Cardiac fibroblast (primary cell): ENCODE measurements around the gene LY6G6F.
A peak's percentile ranks its signal among the peaks of the same experiment; 100 is the strongest.

ENCODE experiments used
- DNase-seq, 2 donors: peaks; one replicate each; pipeline versions ENCODE4 v3.0.0 to v3.0.0-alpha.2; 2010; ENCODE audit warnings: low read depth in 2 of 2
- H3K4me3 ChIP-seq, 2 donors: replicated peaks in 1 of 2; 1 replicate in 1 of 2; 2 replicates in 1 of 2; pipeline ENCODE4 v1.5.1; 2011; ENCODE audit warnings: low read depth in 2 of 2, low read length in 2 of 2, mild to moderate bottlenecking in 2 of 2, moderate library complexity in 1 of 2
- TF ChIP-seq, protein P1 (sequence below): IDR thresholded peaks from one replicate; pipeline ENCODE4 v1.5.1; 2011; ENCODE audit warnings: low read depth, mild to moderate bottlenecking, low read length, inconsistent platforms

Gene LY6G6F, protein sequence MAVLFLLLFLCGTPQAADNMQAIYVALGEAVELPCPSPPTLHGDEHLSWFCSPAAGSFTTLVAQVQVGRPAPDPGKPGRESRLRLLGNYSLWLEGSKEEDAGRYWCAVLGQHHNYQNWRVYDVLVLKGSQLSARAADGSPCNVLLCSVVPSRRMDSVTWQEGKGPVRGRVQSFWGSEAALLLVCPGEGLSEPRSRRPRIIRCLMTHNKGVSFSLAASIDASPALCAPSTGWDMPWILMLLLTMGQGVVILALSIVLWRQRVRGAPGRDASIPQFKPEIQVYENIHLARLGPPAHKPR

DNA sequence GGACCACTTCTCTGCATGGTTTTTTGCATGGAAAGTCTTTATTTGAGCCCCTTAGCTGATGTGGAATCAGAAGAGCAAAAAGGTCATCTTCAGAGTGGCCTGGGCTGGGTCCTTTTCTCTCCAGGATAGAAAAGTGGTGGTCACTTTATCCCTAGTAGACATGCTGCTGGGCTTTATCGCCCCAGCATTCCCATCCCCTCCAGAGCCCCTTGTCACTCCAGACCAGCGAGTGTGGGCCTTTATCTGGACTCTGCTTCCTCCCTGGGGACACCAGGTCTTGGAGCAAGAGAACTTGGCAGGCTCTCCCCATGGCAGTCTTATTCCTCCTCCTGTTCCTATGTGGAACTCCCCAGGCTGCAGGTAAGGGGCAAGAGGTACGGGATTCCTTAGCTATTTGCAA, at the start of gene LY6G6F:
TSS of gene LY6G6F (plus strand) at position 268 of the 400 bp plus-strand sequence. CDS start at position 309, 41 bp downstream.
- TF ChIP-seq, protein P1, sequence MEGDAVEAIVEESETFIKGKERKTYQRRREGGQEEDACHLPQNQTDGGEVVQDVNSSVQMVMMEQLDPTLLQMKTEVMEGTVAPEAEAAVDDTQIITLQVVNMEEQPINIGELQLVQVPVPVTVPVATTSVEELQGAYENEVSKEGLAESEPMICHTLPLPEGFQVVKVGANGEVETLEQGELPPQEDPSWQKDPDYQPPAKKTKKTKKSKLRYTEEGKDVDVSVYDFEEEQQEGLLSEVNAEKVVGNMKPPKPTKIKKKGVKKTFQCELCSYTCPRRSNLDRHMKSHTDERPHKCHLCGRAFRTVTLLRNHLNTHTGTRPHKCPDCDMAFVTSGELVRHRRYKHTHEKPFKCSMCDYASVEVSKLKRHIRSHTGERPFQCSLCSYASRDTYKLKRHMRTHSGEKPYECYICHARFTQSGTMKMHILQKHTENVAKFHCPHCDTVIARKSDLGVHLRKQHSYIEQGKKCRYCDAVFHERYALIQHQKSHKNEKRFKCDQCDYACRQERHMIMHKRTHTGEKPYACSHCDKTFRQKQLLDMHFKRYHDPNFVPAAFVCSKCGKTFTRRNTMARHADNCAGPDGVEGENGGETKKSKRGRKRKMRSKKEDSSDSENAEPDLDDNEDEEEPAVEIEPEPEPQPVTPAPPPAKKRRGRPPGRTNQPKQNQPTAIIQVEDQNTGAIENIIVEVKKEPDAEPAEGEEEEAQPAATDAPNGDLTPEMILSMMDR = no peak
- DNase-seq = peak in 1 of 2 donors; percentile 69
- H3K4me3 ChIP-seq = no peak within 1 kb of the TSS

DNA sequence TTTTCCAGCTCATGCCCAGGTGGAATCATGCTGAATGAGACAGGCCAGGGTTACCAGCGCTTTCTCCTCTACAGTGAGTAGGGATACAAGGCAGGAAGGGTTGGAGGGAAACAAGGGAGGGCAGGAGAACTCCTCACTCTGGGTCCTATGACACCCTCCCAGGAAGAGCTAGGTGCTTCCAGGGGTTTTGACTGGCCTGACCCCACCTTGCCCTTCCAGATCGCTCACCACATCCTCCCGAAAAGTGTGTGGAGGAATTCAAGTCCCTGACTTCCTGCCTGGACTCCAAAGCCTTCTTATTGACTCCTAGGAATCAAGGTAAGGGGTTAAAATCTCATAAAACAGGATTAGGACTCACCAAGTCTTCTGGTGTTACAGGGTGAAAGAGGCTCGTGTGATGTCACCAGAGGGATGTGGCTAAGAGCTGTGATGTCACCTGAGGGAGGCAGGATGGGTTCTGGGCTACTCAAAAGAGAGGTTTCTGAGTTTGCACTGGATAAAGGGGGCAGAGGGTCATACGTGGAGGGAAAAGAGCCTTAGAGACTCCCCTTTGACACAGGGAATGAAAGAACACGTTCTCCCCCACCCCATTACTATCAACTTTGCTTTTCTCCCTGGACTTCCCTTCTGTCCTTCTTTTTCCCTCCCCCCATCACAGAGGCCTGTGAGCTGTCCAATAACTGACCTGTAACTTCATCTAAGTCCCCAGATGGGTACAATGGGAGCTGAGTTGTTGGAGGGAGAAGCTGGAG, 49.1 kb upstream of the LY6G6F start:
- TF ChIP-seq, protein P1 = no peak
- H3K4me3 ChIP-seq = no peak overlapping the region
- no peak for DNase-seq

DNA sequence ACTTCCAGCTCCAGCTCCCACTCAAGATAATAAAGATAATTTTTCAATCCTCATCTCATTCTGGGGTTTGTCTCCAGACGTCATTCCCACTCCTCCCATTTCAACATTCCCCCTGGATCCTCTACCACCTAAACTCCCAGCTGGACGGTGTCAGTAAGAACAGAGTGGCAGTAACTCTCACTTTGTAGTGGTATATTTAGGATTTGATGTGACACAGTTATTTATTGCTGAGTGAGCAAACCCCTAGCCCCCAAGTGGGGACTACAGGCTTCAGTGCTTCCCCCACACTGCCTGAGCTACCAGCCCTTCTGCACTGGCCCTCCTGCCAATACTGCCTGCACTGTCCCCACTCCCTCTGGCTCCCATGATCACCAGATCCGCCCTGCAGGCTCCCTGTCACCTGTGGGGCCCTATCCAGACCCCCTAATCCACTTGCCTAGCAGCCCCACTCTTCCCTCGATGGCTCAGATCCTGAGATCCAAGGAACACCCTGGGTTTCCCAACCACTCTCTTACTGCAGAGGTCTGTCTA, 48.4 kb upstream of the LY6G6F start:
- TF ChIP-seq, protein P1 = no peak
- DNase-seq = no peak
- H3K4me3 ChIP-seq = no peak overlapping the region

DNA sequence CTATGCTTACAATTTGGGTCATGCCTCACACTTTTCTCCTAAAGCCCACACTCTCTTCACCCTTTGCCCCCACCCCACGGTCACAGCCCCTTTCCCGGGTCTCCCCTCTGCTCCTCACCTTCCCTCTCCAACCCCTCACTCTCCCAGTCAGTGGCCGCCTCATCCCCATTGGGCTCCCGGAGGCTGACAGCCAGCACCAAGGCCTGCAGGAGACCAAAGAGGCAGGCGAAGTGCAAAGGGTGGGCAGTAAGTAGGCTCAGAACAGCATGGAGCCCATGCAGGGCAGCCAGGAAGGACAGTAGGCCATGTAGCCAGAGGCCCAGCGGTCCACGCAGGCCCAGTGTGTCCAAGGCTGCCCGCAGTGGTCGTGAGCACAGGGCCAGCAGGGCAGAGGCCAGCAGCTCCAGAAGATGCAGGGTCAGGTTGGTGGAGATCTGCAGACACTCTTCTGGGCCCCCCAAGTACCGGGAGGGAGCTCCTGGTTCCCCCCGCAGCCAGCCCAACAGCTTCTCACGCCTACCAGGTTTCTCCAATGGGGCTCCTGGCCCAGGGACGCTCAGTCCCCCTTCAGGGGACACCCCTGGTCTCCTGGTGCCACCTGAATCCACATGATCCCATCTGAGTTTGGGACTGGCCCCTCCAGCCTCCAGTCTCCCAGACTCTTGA, 47.5 kb upstream of the LY6G6F start:
- peak overlapping the region; percentile 88 to 95 for H3K4me3 ChIP-seq
- TF ChIP-seq, protein P1 = no peak
- DNase-seq = no peak

DNA sequence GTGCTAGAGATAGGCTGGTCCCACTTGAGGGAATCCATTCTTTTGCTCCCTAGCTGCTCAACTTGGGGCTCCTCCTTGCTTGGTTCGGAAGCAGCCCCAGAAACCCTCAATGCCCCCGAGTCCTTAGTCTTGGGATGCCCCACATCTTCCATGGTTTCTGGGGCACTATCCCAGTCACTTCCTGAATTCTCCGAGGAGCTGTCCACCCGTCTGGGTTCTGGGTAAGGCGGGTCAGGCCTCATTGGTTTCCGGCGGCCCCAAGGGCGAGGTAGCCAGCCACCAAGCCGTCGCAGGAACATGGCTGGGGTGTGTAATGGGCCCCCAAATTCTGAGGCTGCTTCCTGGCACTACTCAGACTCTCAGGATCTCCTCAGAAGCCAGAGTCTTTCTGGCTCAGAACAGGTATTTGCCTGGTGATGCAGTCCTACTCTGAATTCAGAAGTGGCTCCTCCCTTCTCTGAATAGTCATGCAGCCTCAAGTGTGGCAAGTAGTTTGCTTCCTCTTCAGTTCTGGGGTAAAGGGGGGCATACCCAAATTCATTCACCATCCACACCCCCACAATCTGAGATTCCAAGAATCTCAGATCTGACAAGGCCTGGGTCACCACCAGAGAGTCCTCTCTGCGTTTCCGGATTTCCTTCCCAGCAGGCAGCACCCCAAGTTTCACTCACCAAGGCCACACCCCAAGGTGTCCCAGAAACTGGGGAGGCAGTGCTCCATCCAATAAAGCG, 46.9 kb upstream of the LY6G6F start:
- H3K4me3 ChIP-seq = peak overlapping the region; percentile 88 to 95
- peak; percentile 21 to 45 for DNase-seq

More for the DNA sequence above, 46.9 kb upstream of the LY6G6F start:
- TF ChIP-seq, protein P1 = no peak
